IMR-90 (cell line): ENCODE measurements around the gene NFE2.

ENCODE experiments used
- CEBPB ChIP-seq: IDR thresholded peaks from 2 replicates; pipeline ENCODE4 v1.6.1; 2012; ENCODE audit warnings: low read depth, low read length, improper control_type of control experiment
- CHD1 ChIP-seq: IDR thresholded peaks from 2 replicates; pipeline ENCODE4 v1.6.1; 2012; ENCODE audit warnings: low read depth, low read length, improper control_type of control experiment
- CTCF ChIP-seq: conservative IDR thresholded peaks from 2 replicates; pipeline ENCODE4 v1.5.1; 2012; ENCODE audit warnings: mild to moderate bottlenecking, low read depth, low read length, improper control_type of control experiment
- ELK1 ChIP-seq: fragments of 150-350 bp; IDR thresholded peaks from 2 replicates; pipeline ENCODE4 v1.6.1; 2016; ENCODE audit warnings: low read depth, mild to moderate bottlenecking, low read length, moderate library complexity, borderline replicate concordance
- FOS ChIP-seq: fragments of 150-350 bp; IDR thresholded peaks from 2 replicates; pipeline ENCODE4 v1.6.1; 2016; ENCODE audit warnings: low read depth, low read length
- MAFK ChIP-seq: IDR thresholded peaks from 2 replicates; pipeline ENCODE4 v1.6.1; 2012; ENCODE audit warnings: low read depth, low read length, improper control_type of control experiment
- MXI1 ChIP-seq: IDR thresholded peaks from 2 replicates; pipeline ENCODE4 v1.6.1; 2012; ENCODE audit warnings: low read depth, mild to moderate bottlenecking, low read length, moderate library complexity, borderline replicate concordance
- NFE2L2 ChIP-seq: fragments of 150-350 bp; IDR thresholded peaks from 2 replicates; pipeline ENCODE4 v1.6.1; 2016; ENCODE audit warnings: low read depth, mild to moderate bottlenecking, low read length
- POLR2A ChIP-seq: IDR thresholded peaks from 2 replicates; pipeline ENCODE4 v1.6.1; 2012; ENCODE audit warnings: mild to moderate bottlenecking, low read depth, low read length
- RAD21 ChIP-seq: IDR thresholded peaks from 2 replicates; pipeline ENCODE4 v1.6.1; 2012; ENCODE audit warnings: low read length, improper control_type of control experiment
- RCOR1 ChIP-seq: IDR thresholded peaks from 2 replicates; pipeline ENCODE4 v1.6.1; 2012; ENCODE audit warnings: mild to moderate bottlenecking, low read length, improper control_type of control experiment; ENCODE audit not compliant: insufficient replicate concordance
- SMC3 ChIP-seq: fragments of 150-350 bp; IDR thresholded peaks from 2 replicates; pipeline ENCODE4 v1.6.1; 2016; ENCODE audit warnings: low read depth, mild to moderate bottlenecking, antibody characterized with exemption, low read length, moderate library complexity
- USF2 ChIP-seq: fragments of 150-350 bp; IDR thresholded peaks from 2 replicates; pipeline ENCODE4 v1.6.1; 2017; ENCODE audit warnings: mild to moderate bottlenecking, antibody characterized with exemption, low read length, low read depth

- TF ChIP-seq RAD21 (no peak), CTCF (no peak), MXI1 (no peak), SMC3 (no peak), CEBPB (no peak), CHD1 (no peak), MAFK (no peak), POLR2A (no peak), FOS (no peak), ELK1 (no peak), NFE2L2 (no peak), RCOR1 (no peak), USF2 (no peak)
These were observed 48.9 kb upstream of the NFE2 start for GRCh38 chr12:54349679-54350078.
